SIG-M5 treated with dmso at 0.1 percent for 504 hours (cell line): ENCODE measurements around the gene VRK1.

Source experiments
- DNase-seq: peaks from one replicate; lab custom pipeline; 2025; ENCODE audit not compliant: unreplicated experiment; lab: John Stamatoyannopoulos, UW

The VRK1 gene

DNA sequence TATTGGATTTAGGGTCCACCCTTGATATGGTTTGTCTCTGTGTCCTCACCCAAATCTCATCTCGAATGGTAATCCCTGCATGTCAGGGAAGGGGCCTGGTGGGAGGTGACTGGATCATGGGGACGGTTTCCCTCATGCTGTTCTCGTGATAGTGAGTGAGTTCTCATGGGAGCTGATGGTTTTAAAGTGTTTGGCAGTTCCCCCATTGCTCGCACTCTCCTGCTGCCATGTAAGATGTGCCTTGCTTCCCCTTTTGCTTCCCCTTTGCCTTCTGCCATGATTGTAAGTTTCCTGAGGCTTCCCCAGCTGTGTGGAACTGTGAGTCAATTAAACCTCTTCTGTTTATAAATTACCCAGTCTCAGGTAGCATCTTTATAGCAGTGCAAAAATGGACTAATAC, 118.3 kb downstream of the VRK1 start:
- DNase-seq: no peak

DNA sequence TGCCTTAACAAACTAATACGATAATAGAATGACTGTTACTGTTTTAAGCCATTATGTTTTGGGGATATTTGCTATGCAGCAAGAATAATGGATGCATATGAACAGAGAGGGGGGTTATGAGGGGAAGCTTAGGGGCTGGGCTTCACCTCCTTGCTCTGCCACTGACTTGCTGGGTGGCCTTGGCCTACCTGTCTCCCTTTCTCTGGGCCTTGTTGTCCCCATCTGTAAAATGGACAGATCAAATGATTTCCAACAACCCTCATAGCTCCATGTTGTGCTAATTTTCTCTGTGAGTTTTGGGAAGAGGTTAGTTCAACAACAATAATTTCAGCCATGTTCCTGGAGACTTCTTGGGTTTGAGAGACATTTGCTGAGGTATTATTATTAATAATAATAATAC, 119.6 kb downstream of the VRK1 start:
- DNase-seq: no peak

DNA sequence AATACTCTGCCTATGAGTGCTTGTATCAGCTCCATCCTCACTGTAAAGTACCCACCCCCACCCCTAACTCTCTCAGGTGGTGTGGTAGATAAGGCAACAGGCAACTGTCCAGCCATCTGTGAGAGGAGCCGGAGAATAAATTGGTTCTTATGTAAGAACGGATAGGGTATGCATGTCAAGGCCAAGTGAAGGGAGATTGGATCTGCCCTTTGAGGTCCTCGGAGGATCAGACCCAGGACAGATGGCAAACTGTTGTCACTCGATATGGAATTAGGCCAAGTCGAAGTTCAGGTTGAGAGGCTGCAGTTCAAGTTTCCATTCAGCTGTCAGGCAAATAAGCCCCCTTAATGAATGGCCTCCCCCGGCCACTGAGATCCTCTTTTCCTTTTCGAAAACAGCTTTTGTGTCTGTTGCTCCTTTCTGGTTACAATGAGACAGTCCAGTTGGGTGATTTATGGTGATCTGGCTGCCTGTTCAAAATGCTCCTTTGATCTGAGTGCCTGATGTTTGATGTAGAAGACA, 120.3 kb downstream of the VRK1 start:
- no peak for DNase-seq

DNA sequence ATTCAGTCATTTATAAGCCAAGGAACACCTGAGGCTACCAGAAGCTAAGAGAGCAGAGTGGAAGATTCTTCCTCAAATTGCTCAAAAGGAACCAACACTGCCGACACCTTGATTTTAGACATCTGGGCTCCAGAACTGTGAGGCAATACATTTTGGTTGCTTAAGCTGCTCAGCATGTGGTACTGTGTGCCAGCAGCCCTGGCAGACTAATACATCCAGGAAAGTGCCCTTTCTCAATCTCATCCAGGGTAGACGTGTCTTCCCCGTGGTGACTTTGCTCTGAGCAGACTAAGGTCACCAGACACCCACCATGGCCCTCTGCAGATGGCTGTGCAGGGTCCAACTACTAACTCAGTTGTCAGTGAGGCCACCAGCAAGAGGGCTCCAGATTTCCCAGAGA, 122.8 kb downstream of the VRK1 start:
- peak; percentile 42 for DNase-seq

DNA sequence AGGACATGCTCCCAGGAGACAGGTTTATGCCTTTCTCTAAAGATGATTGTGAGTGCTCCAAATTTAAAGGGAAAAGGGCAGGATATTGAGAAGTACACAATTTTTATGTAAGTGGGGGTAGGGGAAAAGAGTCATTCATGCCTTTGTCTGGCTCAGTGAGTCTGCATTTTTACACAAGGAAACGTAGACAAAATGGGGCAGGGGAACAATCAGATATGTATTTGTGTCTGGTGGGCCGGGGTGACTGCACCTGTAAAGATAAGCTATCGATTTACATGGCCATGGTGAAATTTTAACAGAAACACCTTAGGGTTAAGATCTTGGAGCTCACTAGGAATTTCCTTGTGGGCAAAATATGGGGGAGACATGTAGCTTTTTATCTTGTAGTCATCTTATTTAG, 123.6 kb downstream of the VRK1 start:
- no peak for DNase-seq

DNA sequence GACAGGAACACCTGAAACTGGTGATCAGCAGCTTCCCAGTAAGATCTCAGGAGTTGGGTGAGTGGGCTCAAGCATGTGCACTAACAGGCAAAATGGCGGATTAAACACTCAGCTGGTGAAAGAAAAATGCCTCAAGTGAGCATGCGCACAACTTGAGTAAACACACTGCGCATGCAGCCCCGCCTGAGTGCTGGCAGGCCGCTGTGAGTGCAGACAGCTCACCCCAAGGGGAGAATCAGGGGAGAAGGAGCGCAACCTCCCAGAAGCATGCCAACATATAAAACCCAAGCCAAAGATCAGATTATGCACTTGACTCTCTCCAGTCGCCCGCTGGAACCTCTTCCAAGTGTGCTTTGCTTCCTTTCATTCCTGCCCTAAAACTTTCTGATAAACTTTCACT, 125.8 kb downstream of the VRK1 start:
- no peak for DNase-seq

DNA sequence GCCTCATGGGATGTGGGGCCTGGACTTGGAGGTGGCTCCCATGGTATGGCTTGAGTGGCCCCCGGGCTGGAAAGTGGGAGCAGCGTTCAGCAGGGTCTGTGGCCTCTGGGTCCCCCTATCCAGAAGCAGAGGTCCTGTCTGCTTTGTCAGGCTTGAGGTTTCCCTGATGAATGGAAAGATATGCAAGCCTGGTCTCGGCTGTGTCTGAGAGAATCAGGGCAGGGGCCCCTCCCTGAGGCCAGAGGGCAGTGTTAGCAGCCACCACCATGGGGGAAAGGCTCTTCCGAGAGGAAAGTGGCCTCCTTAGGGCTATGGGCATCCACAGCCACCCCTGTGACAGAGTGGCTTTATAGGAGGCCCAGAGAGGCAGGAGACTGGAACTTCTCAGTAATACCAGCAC, 128.2 kb downstream of the VRK1 start:
- DNase-seq: no peak

DNA sequence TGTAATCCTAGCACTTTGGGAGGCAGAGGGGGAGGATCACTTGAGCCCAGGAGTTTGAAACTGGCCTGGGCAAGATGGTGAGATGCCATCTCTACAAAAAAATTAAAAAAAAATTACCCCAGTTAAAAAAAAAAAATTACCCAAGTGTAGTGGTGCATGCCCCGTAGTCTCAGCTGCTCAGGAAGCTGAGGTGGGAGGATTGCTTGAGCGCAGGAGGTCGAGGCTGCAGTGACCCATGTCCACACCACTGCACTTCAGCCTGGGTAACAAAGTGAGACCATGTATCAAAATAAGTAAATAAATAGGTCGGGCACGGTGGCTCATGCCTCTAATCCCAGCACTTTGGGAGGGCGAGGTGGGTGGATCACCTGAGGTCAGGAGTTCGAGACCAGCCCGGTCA, 128.8 kb downstream of the VRK1 start:
- DNase-seq: no peak

DNA sequence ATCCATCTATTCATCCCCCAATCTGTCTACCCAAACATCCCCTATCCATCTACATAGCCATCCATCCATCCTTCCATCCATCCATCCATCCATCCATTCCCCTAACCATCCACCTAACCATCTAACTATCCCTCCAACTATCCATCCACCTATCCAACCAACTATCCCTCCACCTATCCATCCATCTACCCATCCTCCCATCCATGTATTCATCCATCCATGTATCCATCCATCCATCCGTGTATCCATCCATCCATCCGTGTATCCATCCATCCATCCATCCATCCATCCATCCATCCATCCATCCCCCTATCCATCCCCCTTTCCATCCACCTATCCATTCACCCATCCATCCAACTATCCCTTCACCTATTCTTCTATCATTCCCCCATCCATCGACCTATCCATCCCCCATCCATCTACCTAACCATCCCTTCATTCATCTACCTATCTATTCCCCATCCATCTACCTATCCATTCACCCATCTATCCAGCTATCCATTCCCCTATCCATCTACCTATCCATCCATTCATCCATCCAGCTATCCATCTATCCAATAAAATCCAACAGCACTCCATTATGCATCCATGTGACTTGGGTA, 131.7 kb downstream of the VRK1 start:
- DNase-seq: no peak

DNA sequence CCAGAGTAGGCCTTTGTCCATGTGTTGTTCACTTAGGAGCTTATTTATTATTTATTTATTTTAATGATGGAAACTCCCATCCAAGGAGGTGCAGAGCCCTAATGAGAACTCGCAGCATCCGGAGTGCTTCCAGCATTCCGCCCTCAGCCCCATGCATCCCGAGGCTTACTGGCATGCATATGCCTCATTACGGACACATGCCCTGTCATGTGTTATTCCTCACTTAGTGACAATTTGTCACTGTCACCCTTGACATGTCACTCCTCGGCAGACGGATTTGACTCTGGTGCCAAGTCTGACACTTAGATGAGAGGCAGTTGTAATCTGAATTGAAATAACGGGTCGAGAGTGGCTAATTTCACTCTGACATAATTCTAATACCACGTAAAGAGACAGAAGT, 132.8 kb downstream of the VRK1 start:
- DNase-seq: no peak

DNA sequence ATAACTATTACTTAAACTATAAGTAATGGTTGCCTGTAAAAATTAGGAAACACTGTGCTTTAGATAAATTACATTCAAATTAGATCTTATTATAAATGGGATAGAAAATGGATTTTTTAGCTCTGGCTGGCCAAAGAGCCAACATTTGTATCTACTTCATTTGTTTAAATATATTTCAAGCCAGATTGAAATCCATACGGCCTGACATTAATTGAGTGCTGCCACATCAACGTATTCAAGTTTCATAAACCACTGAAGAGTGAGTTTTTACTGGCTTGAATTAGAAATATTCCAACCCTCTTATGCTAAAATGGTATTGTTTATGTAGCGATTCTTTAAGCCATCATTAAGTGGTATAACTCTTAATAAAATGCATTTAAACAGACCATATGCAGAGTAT, 133.3 kb downstream of the VRK1 start:
- DNase-seq: no peak
